ENCODE data around the gene PCDHB6. TPM values are rescaled to one million over a fixed set of nuclear protein-coding genes. Genes with fewer than 3 reads are reported as not detected.
"Not testable (repeated sequence)": the region's sequence is repeated elsewhere in the genome, so short reads cannot be mapped to it uniquely, and the experiment has no call there.

PCDHB6 gene
- total RNA-seq (ENCODE audit: unreplicated experiment) = 1.1 TPM
- long read RNA-seq = 0 reads

- H3K9me3 Mint-ChIP-seq (ENCODE audit: unreplicated experiment) = no peaks in the 10 kb centered on the region
- no peaks in the 10 kb centered on the region for H3K27me3 Mint-ChIP-seq (ENCODE audit: unreplicated experiment)
- no peaks in the 10 kb centered on the region for H3K4me1 Mint-ChIP-seq (ENCODE audit: unreplicated experiment)
Measured at GRCh38 chr5:141149812-141150211, at the start of gene PCDHB6. Gene PCDHB6, plus strand, starts transcription at chr5:141150057. Its CDS starts 201 bp downstream, at chr5:141150258.

GRCh38 chr5:141100243-141100805 is 49.5 kb upstream of the PCDHB6 start, which contains the start of gene PCDHB3:
Gene PCDHB3, plus strand, starts transcription at chr5:141100473. Its CDS starts 177 bp downstream, at chr5:141100650.
- Mint-ChIP-seq H3K27me3 (ENCODE audit: unreplicated experiment) (peaks cover 4% of the 10 kb centered on the region), H3K36me3 (ENCODE audit: low read depth, unreplicated experiment) (peaks cover 44% of the 10 kb centered on the region), H3K4me1 (ENCODE audit: unreplicated experiment) (peaks cover 13% of the 10 kb centered on the region), H3K9me3 (ENCODE audit: unreplicated experiment) (peaks cover 4% of the 10 kb centered on the region), H3K27ac (ENCODE audit: unreplicated experiment) (peak within 1 kb of the TSS; percentile 88), H3K4me3 (ENCODE audit: unreplicated experiment) (peak within 1 kb of the TSS; percentile 84)
- peak; percentile 66 for DNase-seq (ENCODE audit: low spot score)
- TF ChIP-seq CTCF (IDR thresholded peaks at IDR 0.05; ENCODE audit: unreplicated experiment) = peak; percentile 83

More at GRCh38 chr5:141149812-141150211, at the start of gene PCDHB6:
- no peak for DNase-seq (ENCODE audit: low spot score)
- Mint-ChIP-seq H3K4me3 (ENCODE audit: unreplicated experiment) (peak within 1 kb of the TSS; percentile 57), H3K36me3 (ENCODE audit: low read depth, unreplicated experiment) (peaks cover 16% of the 10 kb centered on the region), H3K27ac (ENCODE audit: unreplicated experiment) (no peak within 1 kb of the TSS)
- no peak for TF ChIP-seq CTCF (IDR thresholded peaks at IDR 0.05; ENCODE audit: unreplicated experiment)

GRCh38 chr5:141101059-141101458 is 48.8 kb upstream of the PCDHB6 start:
- Mint-ChIP-seq H3K4me1 (ENCODE audit: unreplicated experiment) (peaks cover 10% of the 10 kb centered on the region), H3K4me3 (ENCODE audit: unreplicated experiment) (peak overlapping the region; percentile 73), H3K36me3 (ENCODE audit: low read depth, unreplicated experiment) (peaks cover 36% of the 10 kb centered on the region), H3K9me3 (ENCODE audit: unreplicated experiment) (peaks cover 4% of the 10 kb centered on the region), H3K27me3 (ENCODE audit: unreplicated experiment) (peaks cover 3% of the 10 kb centered on the region), H3K27ac (ENCODE audit: unreplicated experiment) (no peak overlapping the region)
- no peak for DNase-seq (ENCODE audit: low spot score)
- no peak for TF ChIP-seq CTCF (IDR thresholded peaks at IDR 0.05; ENCODE audit: unreplicated experiment)

- H3K27me3 Mint-ChIP-seq (ENCODE audit: unreplicated experiment); DNase-seq (ENCODE audit: low spot score); H3K27ac Mint-ChIP-seq (ENCODE audit: unreplicated experiment); H3K9me3 Mint-ChIP-seq (ENCODE audit: unreplicated experiment); H3K4me1 Mint-ChIP-seq (ENCODE audit: unreplicated experiment): not testable (repeated sequence)
- Mint-ChIP-seq H3K4me3 (ENCODE audit: unreplicated experiment) (peak overlapping the region; percentile 65), H3K36me3 (ENCODE audit: low read depth, unreplicated experiment) (peaks cover 34% of the 10 kb centered on the region)
Measured at GRCh38 chr5:141102070-141102469, 47.8 kb upstream of the PCDHB6 start.

- DNase-seq (ENCODE audit: low spot score); H3K4me3 Mint-ChIP-seq (ENCODE audit: unreplicated experiment); H3K4me1 Mint-ChIP-seq (ENCODE audit: unreplicated experiment); H3K9me3 Mint-ChIP-seq (ENCODE audit: unreplicated experiment); H3K27me3 Mint-ChIP-seq (ENCODE audit: unreplicated experiment); H3K27ac Mint-ChIP-seq (ENCODE audit: unreplicated experiment): not testable (repeated sequence)
- H3K36me3 Mint-ChIP-seq (ENCODE audit: low read depth, unreplicated experiment) = peaks cover 30% of the 10 kb centered on the region
Measured at GRCh38 chr5:141102471-141102870, 47.4 kb upstream of the PCDHB6 start.

- no peak for TF ChIP-seq CTCF (IDR thresholded peaks at IDR 0.05; ENCODE audit: unreplicated experiment)
- Mint-ChIP-seq H3K36me3 (ENCODE audit: low read depth, unreplicated experiment) (peaks cover 27% of the 10 kb centered on the region), H3K27me3 (ENCODE audit: unreplicated experiment) (peaks cover 3% of the 10 kb centered on the region), H3K4me1 (ENCODE audit: unreplicated experiment) (peaks cover under 1% of the 10 kb centered on the region), H3K27ac (ENCODE audit: unreplicated experiment) (no peak overlapping the region), H3K9me3 (ENCODE audit: unreplicated experiment) (peaks cover 1% of the 10 kb centered on the region), H3K4me3 (ENCODE audit: unreplicated experiment) (no peak overlapping the region)
- DNase-seq (ENCODE audit: low spot score) = no peak
Measured at GRCh38 chr5:141105350-141105749, 44.5 kb upstream of the PCDHB6 start.

Measured in endothelial cell (in vitro differentiated cells).